Heart right ventricle (tissue), 16 donors: ENCODE data around the gene DHRS11. TPM values are rescaled to one million over a fixed set of nuclear protein-coding genes. Genes with fewer than 3 reads are reported as not detected.

Experiments
- ATAC-seq, 8 donors: fragments of 200-7000 bp; cut with Tn5 transposase; one replicate each; pipeline ENCODE4 v1.9.1; 2020; ENCODE audit warnings: mild to moderate bottlenecking in 8 of 8, moderate library complexity in 8 of 8, moderate number of reproducible peaks in 1 of 8
- DNase-seq, 2 donors: peaks; one replicate each; pipeline ENCODE4 v3.0.0-alpha.2; 2020
- H3K27ac ChIP-seq, 10 donors: fragments of 200-600 bp; sonication (generic) in 2 of 10; one replicate each; pipeline versions ENCODE4 v1.5.0 to v1.8.0; 2020 to 2022; ENCODE audit warnings: mild to moderate bottlenecking in 3 of 10
- H3K27me3 ChIP-seq, 7 donors: fragments of 200-600 bp; one replicate each; pipeline ENCODE4 v1.8.0; 2021 to 2022; ENCODE audit warnings: mild to moderate bottlenecking in 2 of 7
- H3K36me3 ChIP-seq, 9 donors: fragments of 200-600 bp; sonication (generic) in 1 of 9; one replicate each; pipeline versions ENCODE4 v1.5.0 to v1.8.0; 2020 to 2022; ENCODE audit warnings: mild to moderate bottlenecking in 2 of 9
- H3K4me1 ChIP-seq, 9 donors: fragments of 200-600 bp; sonication (generic) in 1 of 9; one replicate each; pipeline versions ENCODE4 v1.5.0 to v1.8.0; 2020 to 2022; ENCODE audit warnings: mild to moderate bottlenecking in 4 of 9
- H3K4me3 ChIP-seq, 10 donors: fragments of 200-600 bp; sonication (generic) in 2 of 10; one replicate each; pipeline versions ENCODE4 v1.5.0 to v1.8.0; 2020 to 2022; ENCODE audit warnings: mild to moderate bottlenecking in 7 of 10, moderate library complexity in 2 of 10
- H3K9me3 ChIP-seq, 11 donors: fragments of 200-600 bp in 10 of 11; sonication (generic) in 2 of 11; one replicate each; pipeline versions ENCODE4 v1.5.0 to v1.8.0; 2013 to 2022; ENCODE audit warnings: mild to moderate bottlenecking in 2 of 11, control low read depth in 1 of 11, moderate library complexity in 1 of 11
- CTCF ChIP-seq, 9 donors: fragments of 200-600 bp; sonication (generic) in 2 of 9; IDR thresholded peaks; one replicate each; pipeline versions ENCODE4 v1.5.0 to v1.8.0; 2021 to 2022; ENCODE audit warnings: antibody characterized with exemption in 9 of 9, mild to moderate bottlenecking in 5 of 9, moderate library complexity in 1 of 9
- WGBS, 2 donors: extraction: QIAGEN DNeasy Blood & Tissue Kit; methylation state at CpG; one replicate each; pipeline ENCODE4 v1.1.7; 2013; ENCODE audit warnings: inconsistent platforms in 1 of 2; 5-methylcytosine and 5-hydroxymethylcytosine counted together
- intact Hi-C, 10 donors: fragments of 100-400 bp; cut with DNase I; formaldehyde crosslinking; loops; one replicate each; pipeline versions ENCODE4 v1.11.1 to v1.14.2; 2022
- polyA plus RNA-seq, 2 donors: library from polyadenylated mRNA; stranded (reverse); fragments of 200-250 nt; gene quantifications; one replicate each; pipeline ENCODE4 v1.2.3, GENCODE V29; 2013
- total RNA-seq, 10 donors: library from RNA; stranded (reverse); fragmentation: NEBNext Ultra II Directional in 3 of 10; extraction: Animal tissue kit (Norgen Biotek cat#: 25700) in 3 of 10; gene quantifications; one replicate each; pipeline versions ENCODE4 v1.2.1 to v1.2.4, GENCODE V29; 2021 to 2023
- donor health status: Arrhythmogenic right ventricular cardiomyopathy.
- donor health status: ischemic (EF 13 %, LVEDD 7.1; RV severe dilation, severe dysfunction).
- donor health status: healthy with polysubstance abuse.
- donor health status: DM: no; HTN: yes; CAD: no.
- donor health status: DM: no; HTN: no; CAD: no.
- donor health status: ischemic (EF 25% LVEDD 6.9; RV normal size, moderate dysfunction).
- donor health status: ischemic (EF 25% LVEDD 5.7; RV mildly dilated, moderate dysfunction).
- donor health status: healthy.
- donor health status: DM: yes; HTN: yes; CAD: no.
- donor health status: Ischemic cardiomyopathy.
- donor health status: ischemic (EF 35%, LVEDD 5.7; RV mildly dilated, moderate dysfunction).
- donor health status: nonischemic (EF 11% LVEDD 7.7; RV severe dilation, severe dysfunction).
- donor health status: DM: yes; HTN: yes; CAD: no.
- donor health status: PGD.
- donor health status: ischemic (EF 29% LVEDD 5.4; RV normal size, mild dysfunction).
- donor health status: nonischemic (EF 23%, LVEDD 6.1; RV moderate dilation, normal function).

DHRS11 gene
- total and polyA plus RNA-seq, 12 donors = 11.0 to 24.7 (median 18.9) TPM

GRCh38 chr17:36583787-36584186 lies 7.9 kb upstream of the DHRS11 start:
- intact Hi-C loops = no loop called here
- H3K27ac ChIP-seq = no peak overlapping the region
- DNase-seq = no peak
- WGBS, 2 donors = 60 to 69% methylated on average over 1 of the region's 1 CpG
- H3K27me3 ChIP-seq = no peaks in the 10 kb centered on the region
- TF ChIP-seq CTCF (IDR thresholded peaks at IDR 0.05) = no peak
- no peaks in the 10 kb centered on the region for H3K9me3 ChIP-seq
- H3K4me1 ChIP-seq = no peaks in the 10 kb centered on the region
- H3K4me3 ChIP-seq = no peak overlapping the region
- peaks cover 0 to 100% (median 74%) of the 10 kb centered on the region in 9 donors for H3K36me3 ChIP-seq
- no peak for ATAC-seq

GRCh38 chr17:36586138-36586537 lies 5.5 kb upstream of the DHRS11 start:
- ATAC-seq (no peak), DNase-seq (no peak)
- Histone ChIP-seq H3K27me3 (no peaks in the 10 kb centered on the region), H3K27ac (no peak overlapping the region), H3K4me1 (peaks cover 0 to 13% (median 3%) of the 10 kb centered on the region in 9 donors), H3K9me3 (no peaks in the 10 kb centered on the region), H3K36me3 (peaks cover 0 to 93% (median 70%) of the 10 kb centered on the region in 9 donors), H3K4me3 (no peak overlapping the region)
- intact Hi-C loops = no loop called here
- TF ChIP-seq CTCF (IDR thresholded peaks at IDR 0.05) = no peak
- 94 to 97% methylated on average over 2 of the region's 2 CpGs for WGBS, 2 donors

- ATAC-seq (no peak), DNase-seq (no peak)
- Histone ChIP-seq H3K4me3 (no peak overlapping the region), H3K27ac (no peak overlapping the region), H3K9me3 (no peaks in the 10 kb centered on the region), H3K27me3 (no peaks in the 10 kb centered on the region), H3K36me3 (peaks cover 0 to 54% (median 38%) of the 10 kb centered on the region in 9 donors), H3K4me1 (peaks cover 0 to 33% (median 20%) of the 10 kb centered on the region in 9 donors)
- intact Hi-C loops = loop anchor here in 7 of 10 donors (5.0 to 10.0 kb wide), 5 partner anchors 43 to 105 kb away; partner anchors contain the start of genes MYO19 (in 2 of the 7), PIGW (in 2 of the 7), GGNBP2 (in 1 of the 7) and ZNHIT3 (in 1 of the 7)
- no peak for TF ChIP-seq CTCF (IDR thresholded peaks at IDR 0.05)
- WGBS, 2 donors = 75 to 83% methylated on average over 2 of the region's 2 CpGs
These were observed 1.6 kb upstream of the DHRS11 start for GRCh38 chr17:36590082-36590481.

- no peak for TF ChIP-seq CTCF (IDR thresholded peaks at IDR 0.05)
- H3K36me3 ChIP-seq = peaks cover 0 to 38% (median 18%) of the 10 kb centered on the region in 9 donors
- H3K9me3 ChIP-seq = no peaks in the 10 kb centered on the region
- WGBS, 2 donors = 3 to 6% methylated on average over 19 to 20 of the region's 20 CpGs
- peak overlapping the region; percentile 59 to 98 (median 91) for H3K4me3 ChIP-seq
- peak overlapping the region in 8 of 10 donors; percentile 72 to 86 (median 82) for H3K27ac ChIP-seq
- DNase-seq (peak in 1 of 2 donors; percentile 23), ATAC-seq (peak in 7 of 8 donors; percentile 2 to 33 (median 25))
- no peaks in the 10 kb centered on the region for H3K27me3 ChIP-seq
- peaks cover 0 to 33% (median 20%) of the 10 kb centered on the region in 9 donors for H3K4me1 ChIP-seq
- intact Hi-C loops = loop anchor here in 8 of 10 donors (2.0 to 10.0 kb wide), 6 partner anchors 45 to 108 kb away; partner anchors contain the start of genes MYO19 (in 3 of the 8), PIGW (in 3 of the 8), GGNBP2 (in 1 of the 8) and ZNHIT3 (in 1 of the 8)
These were observed 637 bp downstream of the DHRS11 start for GRCh38 chr17:36592316-36592715.
